Activated CD4-positive, alpha-beta T cell treated with anti-CD3 and anti-CD28 coated beads, Interleukin-2, Interleukin-6, amounts not matched to agents 100 ng/mL and 50 ng/mL, durations not matched to agents 16 hours and 8 hours (primary cell): ENCODE results near the gene AKAP6.

Experiments used
- DNase-seq: peaks from one replicate; pipeline ENCODE4 v3.0.0-alpha.2; 2020

AKAP6 gene

GRCh38 chr14:32590157-32590556 is 261.1 kb downstream of the AKAP6 start:
- DNase-seq = no peak

- no peak for DNase-seq
These were observed 264.3 kb downstream of the AKAP6 start for GRCh38 chr14:32593290-32593942.

GRCh38 chr14:32594766-32595165 is 265.7 kb downstream of the AKAP6 start:
- DNase-seq = no peak

DNA sequence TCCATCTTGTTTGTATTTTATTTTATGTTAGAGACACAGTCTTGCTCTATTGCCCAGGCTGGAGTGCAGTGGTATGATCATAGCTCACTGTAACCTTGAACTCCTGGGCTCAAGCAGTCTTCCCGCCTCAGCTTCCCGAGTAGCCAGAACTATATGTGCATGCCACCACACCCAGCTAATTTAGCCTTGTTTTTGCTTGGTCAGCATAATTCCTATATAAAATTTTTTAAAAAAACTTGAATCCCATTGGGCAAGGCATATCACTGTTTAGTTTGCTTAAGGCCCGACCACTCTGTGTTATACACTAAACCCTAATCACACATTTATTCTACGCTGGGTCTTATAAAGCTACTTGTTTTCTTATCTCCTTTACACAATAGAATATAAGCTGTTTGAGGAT is 266.4 kb downstream of the AKAP6 start:
- DNase-seq = no peak

- no peak for DNase-seq
These were observed 267.3 kb downstream of the AKAP6 start for GRCh38 chr14:32596390-32596789.

DNA sequence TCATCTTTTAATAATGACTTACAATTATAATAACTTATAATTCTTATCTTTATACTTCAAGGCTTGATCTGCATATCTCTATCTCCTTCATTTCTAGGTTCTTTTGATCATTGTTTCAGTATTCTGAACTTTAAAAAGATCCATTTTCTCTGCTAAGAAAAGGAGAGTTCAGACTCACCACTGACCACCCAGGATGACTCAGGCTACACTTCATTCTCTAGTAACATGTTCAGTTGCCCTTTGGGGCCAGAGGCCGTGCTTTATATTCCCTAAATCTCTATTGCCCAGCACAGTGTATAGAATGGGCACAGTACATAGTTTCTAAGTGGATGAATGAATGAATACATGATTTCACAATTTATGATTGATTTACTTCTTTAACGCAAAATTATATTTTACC is 268.7 kb downstream of the AKAP6 start:
- no peak for DNase-seq

GRCh38 chr14:32601069-32601468 is 272.0 kb downstream of the AKAP6 start:
- DNase-seq = no peak

GRCh38 chr14:32601906-32602305 is 272.8 kb downstream of the AKAP6 start:
- DNase-seq = no peak

DNA sequence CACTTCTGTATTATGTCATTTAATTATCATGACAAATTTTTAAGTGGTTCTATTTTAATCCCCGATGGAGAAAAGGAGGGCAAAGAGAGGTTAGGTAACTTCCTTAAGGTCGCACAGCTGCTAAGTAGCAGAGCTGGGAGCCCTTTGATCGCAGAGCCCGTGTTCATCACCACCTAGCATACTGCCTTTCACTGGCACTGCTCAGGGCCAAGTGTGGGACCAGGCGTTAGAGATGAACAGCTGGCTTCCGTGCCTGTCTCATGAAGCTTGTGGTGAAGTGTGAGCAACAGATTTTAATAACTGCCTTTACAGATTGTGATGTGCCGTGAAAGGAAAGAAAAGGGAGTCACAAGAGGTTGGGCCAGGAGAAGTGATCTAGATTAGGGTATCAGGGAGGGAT is 273.6 kb downstream of the AKAP6 start:
- no peak for DNase-seq

DNA sequence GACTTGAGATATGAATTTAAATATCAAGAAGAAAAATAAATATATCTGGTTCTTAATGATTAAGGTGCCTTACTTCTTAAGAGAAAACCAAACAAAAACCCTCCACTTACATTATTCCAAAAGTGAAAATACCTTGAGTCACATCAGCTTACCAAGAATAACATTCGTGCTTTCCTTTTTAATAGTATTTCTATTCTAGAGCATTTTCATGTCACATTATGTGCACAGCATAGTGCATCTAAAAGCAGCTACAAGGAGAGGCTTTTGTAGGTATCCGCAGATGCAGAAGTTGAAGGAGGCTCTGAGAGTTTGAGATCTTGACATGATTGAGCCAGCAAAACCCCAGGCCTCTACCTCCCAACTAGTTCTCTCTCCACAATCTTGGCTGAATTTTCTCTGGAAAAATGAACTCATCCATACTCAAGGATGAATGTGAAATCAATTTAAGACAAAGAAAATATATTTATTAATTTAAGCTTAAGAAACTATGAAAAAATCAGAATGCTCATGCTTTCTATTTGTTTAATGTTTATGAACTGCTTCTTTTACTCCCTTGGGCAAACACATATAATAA is 275.0 kb downstream of the AKAP6 start:
- no peak for DNase-seq

- no peak for DNase-seq
These were observed 277.2 kb downstream of the AKAP6 start for GRCh38 chr14:32606301-32606700.

DNA sequence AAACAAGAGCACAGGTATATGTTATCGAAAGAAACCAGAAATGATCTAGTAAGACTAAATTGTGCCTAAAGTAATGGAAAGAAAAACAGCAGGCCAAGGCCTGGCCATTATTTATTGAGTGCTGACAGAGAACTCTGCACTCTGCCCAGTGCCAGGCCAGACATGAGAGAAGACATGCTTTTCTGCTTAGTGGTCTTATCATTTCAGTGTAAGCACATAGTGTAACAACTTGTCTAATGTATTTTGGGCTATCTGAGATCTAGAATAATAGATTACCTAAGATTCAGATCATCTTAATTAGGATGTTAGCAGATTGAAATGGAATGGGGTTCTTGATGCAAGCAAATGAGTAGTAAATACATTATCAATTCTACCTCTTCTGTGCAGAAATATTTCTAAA is 278.3 kb downstream of the AKAP6 start:
- DNase-seq = no peak

DNA sequence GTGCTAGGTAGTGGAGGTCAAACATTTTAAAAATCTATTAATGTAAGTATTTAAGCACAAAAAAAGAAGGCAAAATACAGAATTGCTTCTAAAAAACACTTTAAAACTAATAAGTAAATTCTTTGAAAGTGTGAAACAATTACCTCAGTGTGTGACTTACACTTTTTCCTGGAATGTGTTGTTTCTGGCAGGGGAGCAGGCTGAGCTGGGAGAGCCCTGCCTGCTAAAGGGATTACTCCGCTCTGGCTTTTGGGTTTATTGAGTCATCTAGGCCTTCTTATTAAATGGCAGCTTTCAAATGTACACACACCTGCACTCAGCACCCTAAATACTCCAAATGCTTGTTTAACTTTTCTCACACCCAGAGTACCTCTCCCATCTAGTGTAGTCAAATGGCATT is 279.8 kb downstream of the AKAP6 start:
- DNase-seq = no peak

DNA sequence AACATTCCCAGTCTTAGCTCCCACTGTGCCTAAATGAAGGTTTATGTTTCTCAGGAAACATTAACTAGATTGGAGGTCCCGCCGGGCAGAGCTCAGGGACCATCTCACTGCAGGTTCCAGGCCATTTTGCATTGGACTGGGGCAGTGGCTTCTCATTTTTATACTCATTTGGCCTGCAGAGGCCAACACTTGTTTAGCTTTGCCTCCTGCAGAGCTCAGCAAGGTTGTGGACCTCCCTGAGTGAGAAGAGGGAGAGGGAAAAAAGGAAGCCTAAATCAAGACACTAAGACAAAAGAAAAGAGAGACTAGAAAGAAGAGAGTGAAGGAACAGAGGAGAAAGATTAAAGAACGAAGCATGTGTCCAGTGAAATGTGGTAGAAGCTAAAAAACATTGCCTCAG is 280.3 kb downstream of the AKAP6 start:
- DNase-seq = no peak

DNA sequence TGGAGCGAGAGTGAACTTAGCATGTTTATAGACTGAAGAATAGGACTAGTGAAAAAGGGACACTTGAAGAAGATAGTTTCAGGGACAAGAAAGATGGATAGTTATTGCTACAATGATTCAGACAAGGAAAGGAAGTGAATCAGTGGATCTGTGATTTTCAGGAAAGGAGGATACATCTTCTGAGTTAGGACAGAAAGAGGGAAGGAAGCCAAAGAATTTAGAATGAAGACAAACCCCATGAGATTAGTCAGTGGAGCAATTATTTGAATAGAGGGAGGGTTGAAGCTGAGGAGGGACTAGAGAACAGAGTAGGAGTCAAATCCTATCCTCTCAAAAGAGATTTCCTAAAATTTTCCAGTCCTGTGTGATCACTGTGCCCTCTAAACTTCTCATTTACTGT is 282.7 kb downstream of the AKAP6 start:
- no peak for DNase-seq

GRCh38 chr14:32618991-32619390 is 289.9 kb downstream of the AKAP6 start:
- DNase-seq = no peak

GRCh38 chr14:32620303-32620702 is 291.2 kb downstream of the AKAP6 start:
- no peak for DNase-seq

GRCh38 chr14:32620724-32621123 is 291.6 kb downstream of the AKAP6 start:
- no peak for DNase-seq

DNA sequence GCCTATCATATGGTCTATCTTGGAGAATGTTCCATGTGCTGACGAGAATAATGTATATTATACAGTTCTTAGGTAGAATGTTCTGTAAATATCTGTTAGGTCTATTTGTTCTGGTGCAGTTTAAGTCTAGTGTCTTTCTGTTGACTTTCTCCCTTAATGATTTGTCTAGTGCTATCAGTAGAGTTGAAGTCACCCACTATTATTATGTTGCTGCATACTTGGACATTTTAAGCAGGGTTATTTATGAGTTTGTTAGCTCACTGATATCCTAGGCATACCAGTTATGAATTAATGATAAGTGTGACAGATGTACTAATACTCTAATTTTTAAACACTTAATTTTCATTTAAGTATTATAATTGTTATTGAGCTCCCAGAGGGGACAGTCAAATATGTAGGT is 292.5 kb downstream of the AKAP6 start:
- no peak for DNase-seq

DNA sequence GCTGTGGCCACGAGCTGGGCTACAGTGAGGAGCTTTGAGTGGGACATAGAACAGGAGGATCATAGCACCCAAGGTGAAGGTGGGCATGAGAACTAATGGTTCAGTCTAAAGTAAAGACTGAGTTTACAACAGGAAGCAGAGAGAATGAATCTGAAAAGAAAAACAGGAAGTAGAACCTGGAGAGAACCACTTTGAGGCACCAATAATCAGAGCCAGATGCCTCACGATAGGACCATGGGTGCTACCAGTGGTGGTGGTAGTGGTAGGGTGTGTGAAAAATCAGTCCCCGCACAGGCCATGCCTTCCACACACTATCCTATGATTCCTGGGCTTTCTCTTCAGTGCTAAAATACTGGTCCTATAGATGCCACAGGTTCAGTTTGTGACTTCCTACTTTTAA is 293.6 kb downstream of the AKAP6 start:
- no peak for DNase-seq

- no peak for DNase-seq
These were observed 294.4 kb downstream of the AKAP6 start for GRCh38 chr14:32623300-32624093.

- no peak for DNase-seq
These were observed 296.1 kb downstream of the AKAP6 start for GRCh38 chr14:32625211-32625610.

- no peak for DNase-seq
These were observed 298.6 kb downstream of the AKAP6 start for GRCh38 chr14:32627545-32628298.

- DNase-seq = no peak
These were observed 300.1 kb downstream of the AKAP6 start for GRCh38 chr14:32629236-32629635.
